HG03469 (cell line): ENCODE results near the gene PGA4.
"Not testable (repeated sequence)": the region's sequence is repeated elsewhere in the genome, so short reads cannot be mapped to it uniquely, and the experiment has no call there.

Experiments
- ATAC-seq: cut with Tn5 transposase; IDR thresholded peaks from one replicate; pipeline ENCODE4 v1.9.1; 2021; ENCODE audit warnings: mild to moderate bottlenecking, moderate library complexity, moderate number of reproducible peaks; ENCODE audit not compliant: unreplicated experiment

Gene PGA4

DNA sequence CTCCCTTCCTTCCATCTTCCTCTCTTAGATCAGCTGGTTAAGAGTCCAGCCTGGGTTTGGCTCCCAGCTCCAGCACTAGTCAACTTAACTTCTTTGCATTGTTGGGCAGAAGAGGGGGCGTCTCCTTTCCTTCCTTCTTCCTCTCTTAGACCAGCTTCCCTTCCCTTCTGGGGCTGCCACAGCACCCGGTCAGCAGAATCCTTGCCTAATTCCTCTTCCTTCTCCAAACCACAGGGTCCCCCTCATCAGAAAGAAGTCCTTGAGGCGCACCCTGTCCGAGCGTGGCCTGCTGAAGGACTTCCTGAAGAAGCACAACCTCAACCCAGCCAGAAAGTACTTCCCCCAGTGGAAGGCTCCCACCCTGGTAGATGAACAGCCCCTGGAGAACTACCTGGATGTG is 18.3 kb upstream of the PGA4 start:
- ATAC-seq, result not testable (repeated sequence)

- not testable (repeated sequence) for ATAC-seq
Observed at GRCh38 chr11:61204502-61205059, 17.6 kb upstream of the PGA4 start.

DNA sequence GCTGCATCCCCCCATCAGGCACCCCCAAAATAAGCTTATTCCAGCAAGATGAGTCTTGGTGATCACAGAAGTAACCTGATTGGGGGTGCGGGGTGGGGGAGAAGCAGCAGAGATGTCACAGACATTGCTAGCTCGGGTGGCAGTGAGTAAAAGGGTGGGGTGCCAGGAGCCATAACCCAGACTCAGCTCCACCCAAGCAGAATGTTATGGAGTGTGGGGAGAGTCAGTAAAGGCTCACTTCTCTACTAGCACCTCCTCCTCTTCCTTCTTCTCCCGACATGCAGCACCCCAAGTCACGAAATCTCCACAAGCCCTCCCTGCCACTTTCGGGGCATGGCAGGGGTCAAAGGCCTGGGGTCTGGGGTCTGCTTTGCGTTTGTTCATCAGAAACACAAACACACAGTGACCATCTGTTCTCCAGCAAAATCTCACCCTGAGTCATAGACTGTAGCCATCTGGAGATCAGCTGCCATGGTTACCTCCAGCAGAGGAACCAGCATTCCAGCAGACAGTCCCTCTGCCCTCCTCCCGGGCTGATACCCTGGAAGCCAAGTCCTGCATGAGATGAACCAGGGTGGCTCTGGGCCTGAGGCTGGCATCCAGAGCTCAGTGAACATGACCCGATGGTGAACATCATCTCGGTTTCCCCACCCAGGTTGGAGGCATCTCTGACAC is 14.4 kb upstream of the PGA4 start:
- ATAC-seq, result not testable (repeated sequence)

- ATAC-seq, result not testable (repeated sequence)
Observed at GRCh38 chr11:61210629-61211028, 11.5 kb upstream of the PGA4 start.

DNA sequence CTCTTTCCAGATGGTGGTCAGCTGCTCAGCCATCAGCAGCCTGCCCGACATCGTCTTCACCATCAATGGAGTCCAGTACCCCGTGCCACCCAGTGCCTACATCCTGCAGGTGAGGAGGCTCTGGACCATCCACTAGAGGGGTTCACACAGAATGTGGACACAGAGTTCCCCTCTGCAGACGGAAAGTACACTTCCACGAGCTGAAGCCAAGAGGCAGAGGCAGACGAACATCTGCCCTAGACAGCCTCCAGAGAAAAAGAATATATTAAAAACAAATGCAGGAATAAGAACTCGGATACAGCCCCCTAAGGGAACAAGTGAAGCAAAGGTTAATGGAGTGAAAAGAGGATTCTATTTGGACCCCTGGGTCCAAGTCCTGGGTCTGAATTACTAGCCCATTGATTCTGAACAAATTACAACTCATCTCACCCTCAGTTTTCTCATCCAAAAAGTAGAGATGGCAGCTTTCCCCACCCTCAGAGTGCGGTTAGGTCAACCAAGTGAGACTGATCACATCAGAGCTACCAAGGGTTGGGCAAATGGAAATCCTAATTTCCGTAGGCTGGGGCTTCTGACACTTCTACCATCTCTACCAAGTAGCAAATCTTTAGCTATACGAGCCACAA is 10.7 kb upstream of the PGA4 start:
- ATAC-seq, result not testable (repeated sequence)

DNA sequence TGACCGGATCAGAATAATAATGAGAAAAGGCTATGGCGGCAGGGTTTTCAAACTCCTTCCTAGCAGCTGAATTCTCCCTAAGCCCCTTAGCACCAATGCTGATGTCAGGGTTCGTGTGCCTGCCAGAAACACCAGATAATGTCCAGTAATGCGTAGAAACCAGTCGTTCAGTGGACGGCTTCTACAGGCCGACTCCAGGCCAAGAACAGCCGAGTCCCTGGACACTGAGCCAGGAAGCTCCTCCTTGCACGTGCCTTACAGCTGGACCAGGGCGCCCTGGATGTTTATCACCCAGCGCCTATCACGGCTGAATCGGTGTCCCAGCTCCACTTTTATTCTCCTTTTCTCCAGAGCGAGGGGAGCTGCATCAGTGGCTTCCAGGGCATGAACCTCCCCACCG is 9.9 kb upstream of the PGA4 start:
- not testable (repeated sequence) for ATAC-seq

- not testable (repeated sequence) for ATAC-seq
Observed at GRCh38 chr11:61213711-61214324, 8.3 kb upstream of the PGA4 start.

- ATAC-seq, result not testable (repeated sequence)
Observed at GRCh38 chr11:61218306-61218705, 3.8 kb upstream of the PGA4 start.

- ATAC-seq, result not testable (repeated sequence)
Observed at GRCh38 chr11:61219016-61219415, 3.1 kb upstream of the PGA4 start.

- not testable (repeated sequence) for ATAC-seq
Observed at GRCh38 chr11:61222692-61223091, 545 bp downstream of the PGA4 start.

DNA sequence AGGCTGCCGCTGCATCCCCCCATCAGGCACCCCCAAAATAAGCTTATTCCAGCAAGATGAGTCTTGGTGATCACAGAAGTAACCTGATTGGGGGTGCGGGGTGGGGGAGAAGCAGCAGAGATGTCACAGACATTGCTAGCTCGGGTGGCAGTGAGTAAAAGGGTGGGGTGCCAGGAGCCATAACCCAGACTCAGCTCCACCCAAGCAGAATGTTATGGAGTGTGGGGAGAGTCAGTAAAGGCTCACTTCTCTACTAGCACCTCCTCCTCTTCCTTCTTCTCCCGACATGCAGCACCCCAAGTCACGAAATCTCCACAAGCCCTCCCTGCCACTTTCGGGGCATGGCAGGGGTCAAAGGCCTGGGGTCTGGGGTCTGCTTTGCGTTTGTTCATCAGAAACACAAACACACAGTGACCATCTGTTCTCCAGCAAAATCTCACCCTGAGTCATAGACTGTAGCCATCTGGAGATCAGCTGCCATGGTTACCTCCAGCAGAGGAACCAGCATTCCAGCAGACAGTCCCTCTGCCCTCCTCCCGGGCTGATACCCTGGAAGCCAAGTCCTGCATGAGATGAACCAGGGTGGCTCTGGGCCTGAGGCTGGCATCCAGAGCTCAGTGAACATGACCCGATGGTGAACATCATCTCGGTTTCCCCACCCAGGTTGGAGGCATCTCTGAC is 4.5 kb downstream of the PGA4 start:
- ATAC-seq, result not testable (repeated sequence)

DNA sequence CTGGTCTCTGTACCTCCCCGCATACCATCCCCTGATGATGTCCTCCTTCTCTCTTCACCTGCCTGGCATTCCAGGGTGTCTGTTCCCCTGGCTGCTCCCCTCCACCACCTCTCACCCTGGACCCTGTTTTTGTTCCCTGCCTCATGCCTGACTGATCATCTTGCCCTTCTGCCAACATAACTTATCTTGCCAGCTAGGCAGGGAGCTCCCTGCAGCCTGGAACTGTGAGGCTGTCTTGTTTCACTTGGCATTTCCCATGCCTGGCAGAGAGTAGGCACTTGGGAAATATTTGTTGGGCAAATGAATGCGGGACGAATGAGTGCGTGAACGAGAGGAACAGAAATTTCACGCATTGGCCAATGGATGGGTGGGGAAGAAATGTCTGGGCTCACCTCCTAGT is 7.3 kb downstream of the PGA4 start:
- not testable (repeated sequence) for ATAC-seq

DNA sequence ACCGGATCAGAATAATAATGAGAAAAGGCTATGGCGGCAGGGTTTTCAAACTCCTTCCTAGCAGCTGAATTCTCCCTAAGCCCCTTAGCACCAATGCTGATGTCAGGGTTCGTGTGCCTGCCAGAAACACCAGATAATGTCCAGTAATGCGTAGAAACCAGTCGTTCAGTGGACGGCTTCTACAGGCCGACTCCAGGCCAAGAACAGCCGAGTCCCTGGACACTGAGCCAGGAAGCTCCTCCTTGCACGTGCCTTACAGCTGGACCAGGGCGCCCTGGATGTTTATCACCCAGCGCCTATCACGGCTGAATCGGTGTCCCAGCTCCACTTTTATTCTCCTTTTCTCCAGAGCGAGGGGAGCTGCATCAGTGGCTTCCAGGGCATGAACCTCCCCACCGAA is 8.9 kb downstream of the PGA4 start:
- not testable (repeated sequence) for ATAC-seq

DNA sequence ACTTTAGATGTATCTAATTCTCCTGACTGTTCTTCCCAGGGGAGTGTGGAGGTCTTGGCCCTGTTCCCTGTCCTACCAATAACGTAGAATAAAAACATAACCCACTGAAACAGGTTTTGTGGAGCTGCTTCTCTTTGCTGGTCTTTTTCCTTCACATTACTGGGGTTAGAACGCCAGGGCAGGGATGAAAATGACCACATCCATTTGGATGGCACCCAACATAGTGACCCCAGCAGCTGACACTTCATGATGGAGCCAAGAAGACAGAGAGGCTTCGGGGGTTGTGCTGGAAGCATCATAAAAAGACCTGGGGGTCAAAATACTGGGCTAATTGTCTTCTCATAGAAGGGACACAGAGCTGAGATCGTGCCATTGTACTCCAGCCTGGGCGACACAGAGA is 9.4 kb downstream of the PGA4 start:
- not testable (repeated sequence) for ATAC-seq

DNA sequence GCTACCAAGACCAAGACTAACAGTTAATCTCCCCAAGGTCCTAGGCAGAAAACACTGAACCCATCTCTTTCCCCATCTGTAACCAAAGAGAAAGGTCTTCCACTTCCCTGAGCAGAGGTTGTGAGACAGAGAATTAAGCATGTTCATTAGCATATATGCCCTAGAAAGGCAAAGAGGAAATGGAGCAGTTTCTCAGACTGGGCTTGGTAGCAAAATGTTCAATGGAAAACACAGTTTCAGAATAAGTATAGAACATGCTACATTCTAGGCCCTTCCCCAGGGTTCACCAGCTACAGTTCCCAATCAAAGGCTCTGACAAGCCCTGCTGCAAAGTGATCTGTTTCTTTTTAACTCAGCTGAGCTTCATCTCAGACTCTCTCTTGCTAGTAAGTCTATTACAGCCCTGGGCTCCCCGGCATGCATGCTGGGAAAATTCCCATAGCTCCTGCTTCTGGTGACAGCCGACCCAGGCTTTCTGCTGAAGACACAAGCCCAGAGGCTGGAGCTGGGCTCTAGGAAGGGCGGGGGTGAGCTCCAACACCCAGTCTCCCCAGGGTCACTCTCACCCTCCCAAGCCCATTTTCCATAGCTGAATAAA is 10.5 kb downstream of the PGA4 start:
- not testable (repeated sequence) for ATAC-seq

DNA sequence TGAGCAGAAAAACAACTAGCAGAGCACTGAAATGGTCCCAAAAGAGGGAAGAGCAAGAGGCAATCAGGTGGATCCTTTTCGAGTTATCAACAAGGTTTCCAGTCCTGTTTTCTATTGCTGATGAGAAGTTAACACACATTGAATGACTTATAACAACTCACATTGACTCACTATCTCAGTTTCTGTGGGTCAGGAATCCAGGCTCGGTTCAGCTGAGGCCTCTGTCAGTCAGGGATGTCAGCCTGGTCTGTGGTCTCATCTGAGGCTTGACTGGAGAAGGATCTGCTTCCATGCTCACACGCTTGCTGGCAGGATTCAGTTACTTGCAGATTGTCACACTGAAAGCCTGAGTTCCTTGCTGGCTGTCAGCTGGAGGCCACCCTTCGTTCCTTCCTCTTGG is 15.0 kb downstream of the PGA4 start:
- ATAC-seq, result not testable (repeated sequence)

DNA sequence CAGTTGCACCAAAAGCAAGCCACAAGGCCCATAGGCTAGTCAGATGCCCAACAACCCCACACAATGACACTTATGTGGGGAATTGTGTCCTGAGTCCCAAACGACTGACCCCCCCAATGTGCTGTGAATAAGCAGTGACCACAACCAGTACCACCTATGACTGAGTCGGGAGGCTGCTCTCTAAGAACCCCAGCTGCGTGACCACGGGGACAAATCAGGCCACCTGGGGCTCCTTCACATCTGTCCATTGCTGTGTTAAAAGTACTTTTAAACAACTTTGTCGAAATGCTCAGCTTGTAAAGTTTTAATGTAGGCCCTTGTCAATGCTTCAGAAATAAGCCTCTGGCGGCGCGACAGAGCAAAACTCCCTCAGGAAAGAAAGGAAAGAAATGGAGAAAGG is 18.1 kb downstream of the PGA4 start:
- ATAC-seq, result not testable (repeated sequence)

DNA sequence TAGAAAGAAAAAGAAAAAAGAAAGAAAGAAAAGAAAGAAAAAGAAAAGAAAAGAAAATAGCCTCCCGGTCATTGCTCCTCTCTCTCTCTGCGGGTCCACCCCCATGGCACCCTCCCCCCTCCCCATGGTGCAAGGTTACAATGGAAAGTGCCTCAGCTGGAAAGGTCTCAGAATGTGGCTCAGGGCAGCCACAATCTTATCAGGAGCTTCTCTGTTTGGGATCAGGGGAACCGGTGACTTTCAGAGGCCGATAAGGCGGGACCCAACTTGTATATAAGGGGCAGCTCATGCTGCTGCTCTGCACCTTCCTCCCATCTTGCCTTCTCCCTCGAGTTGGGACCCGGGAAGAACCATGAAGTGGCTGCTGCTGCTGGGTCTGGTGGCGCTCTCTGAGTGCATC is 18.7 kb downstream of the PGA4 start, which contains the start of gene PGA5:
PGA5 (plus strand) TSS at position 301 of the 400 bp plus-strand sequence; CDS start at position 353, 52 bp downstream.
- ATAC-seq, result not testable (repeated sequence)

DNA sequence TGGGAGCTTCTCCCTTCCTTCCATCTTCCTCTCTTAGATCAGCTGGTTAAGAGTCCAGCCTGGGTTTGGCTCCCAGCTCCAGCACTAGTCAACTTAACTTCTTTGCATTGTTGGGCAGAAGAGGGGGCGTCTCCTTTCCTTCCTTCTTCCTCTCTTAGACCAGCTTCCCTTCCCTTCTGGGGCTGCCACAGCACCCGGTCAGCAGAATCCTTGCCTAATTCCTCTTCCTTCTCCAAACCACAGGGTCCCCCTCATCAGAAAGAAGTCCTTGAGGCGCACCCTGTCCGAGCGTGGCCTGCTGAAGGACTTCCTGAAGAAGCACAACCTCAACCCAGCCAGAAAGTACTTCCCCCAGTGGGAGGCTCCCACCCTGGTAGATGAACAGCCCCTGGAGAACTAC is 19.4 kb downstream of the PGA4 start:
- ATAC-seq, result not testable (repeated sequence)

DNA sequence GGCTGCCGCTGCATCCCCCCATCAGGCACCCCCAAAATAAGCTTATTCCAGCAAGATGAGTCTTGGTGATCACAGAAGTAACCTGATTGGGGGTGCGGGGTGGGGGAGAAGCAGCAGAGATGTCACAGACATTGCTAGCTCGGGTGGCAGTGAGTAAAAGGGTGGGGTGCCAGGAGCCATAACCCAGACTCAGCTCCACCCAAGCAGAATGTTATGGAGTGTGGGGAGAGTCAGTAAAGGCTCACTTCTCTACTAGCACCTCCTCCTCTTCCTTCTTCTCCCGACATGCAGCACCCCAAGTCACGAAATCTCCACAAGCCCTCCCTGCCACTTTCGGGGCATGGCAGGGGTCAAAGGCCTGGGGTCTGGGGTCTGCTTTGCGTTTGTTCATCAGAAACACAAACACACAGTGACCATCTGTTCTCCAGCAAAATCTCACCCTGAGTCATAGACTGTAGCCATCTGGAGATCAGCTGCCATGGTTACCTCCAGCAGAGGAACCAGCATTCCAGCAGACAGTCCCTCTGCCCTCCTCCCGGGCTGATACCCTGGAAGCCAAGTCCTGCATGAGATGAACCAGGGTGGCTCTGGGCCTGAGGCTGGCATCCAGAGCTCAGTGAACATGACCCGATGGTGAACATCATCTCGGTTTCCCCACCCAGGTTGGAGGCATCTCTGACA is 23.3 kb downstream of the PGA4 start:
- not testable (repeated sequence) for ATAC-seq
